Measurements from ENCODE around the gene HPSE2.

DNA sequence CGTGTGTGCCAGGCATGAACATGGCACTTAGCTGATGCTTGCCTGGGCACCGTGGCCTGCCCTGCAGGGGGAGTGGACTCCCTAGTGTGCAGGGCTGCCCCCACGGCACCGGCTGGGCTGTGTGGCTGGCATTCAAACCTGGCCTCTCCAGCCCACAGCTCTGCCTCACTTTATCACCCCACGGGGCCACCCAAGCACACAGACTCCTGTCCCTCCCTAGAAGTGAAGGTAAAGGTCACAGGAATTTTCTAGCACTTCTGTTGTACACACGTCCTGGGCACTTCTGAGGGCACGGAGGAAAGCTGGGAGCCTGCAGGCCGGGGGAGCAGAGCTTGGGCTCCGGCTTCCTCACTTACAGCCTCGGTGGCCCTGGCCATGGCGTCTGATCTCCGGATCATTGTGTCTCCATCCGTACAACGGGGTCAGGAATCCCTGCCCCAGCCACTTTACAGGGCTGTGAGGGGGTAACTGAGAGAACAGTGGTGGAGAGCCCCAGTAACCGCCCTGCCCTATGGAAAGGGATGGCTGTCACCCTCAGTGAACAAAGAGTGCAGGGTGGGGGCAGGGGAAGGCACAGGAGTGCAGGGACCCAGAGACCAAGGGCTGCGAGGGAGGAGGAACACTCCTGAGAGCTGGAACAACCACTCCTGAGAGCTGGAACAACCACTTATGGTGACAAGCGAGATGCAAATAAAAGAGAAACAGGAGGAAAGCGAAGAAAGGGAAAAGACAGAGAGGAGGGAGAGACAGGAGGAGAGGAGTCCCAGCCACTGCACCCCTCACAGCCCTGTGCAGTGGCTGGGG lies 816.8 kb downstream of the HPSE2 start:
- TF ChIP-seq, protein P1, sequence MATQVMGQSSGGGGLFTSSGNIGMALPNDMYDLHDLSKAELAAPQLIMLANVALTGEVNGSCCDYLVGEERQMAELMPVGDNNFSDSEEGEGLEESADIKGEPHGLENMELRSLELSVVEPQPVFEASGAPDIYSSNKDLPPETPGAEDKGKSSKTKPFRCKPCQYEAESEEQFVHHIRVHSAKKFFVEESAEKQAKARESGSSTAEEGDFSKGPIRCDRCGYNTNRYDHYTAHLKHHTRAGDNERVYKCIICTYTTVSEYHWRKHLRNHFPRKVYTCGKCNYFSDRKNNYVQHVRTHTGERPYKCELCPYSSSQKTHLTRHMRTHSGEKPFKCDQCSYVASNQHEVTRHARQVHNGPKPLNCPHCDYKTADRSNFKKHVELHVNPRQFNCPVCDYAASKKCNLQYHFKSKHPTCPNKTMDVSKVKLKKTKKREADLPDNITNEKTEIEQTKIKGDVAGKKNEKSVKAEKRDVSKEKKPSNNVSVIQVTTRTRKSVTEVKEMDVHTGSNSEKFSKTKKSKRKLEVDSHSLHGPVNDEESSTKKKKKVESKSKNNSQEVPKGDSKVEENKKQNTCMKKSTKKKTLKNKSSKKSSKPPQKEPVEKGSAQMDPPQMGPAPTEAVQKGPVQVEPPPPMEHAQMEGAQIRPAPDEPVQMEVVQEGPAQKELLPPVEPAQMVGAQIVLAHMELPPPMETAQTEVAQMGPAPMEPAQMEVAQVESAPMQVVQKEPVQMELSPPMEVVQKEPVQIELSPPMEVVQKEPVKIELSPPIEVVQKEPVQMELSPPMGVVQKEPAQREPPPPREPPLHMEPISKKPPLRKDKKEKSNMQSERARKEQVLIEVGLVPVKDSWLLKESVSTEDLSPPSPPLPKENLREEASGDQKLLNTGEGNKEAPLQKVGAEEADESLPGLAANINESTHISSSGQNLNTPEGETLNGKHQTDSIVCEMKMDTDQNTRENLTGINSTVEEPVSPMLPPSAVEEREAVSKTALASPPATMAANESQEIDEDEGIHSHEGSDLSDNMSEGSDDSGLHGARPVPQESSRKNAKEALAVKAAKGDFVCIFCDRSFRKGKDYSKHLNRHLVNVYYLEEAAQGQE (IDR thresholded peaks at IDR 0.05; ENCODE audit: insufficient read depth in 1 of 2, low read depth in 2 of 2, low read length in 1 of 2): no peak
- TF ChIP-seq, protein P2, sequence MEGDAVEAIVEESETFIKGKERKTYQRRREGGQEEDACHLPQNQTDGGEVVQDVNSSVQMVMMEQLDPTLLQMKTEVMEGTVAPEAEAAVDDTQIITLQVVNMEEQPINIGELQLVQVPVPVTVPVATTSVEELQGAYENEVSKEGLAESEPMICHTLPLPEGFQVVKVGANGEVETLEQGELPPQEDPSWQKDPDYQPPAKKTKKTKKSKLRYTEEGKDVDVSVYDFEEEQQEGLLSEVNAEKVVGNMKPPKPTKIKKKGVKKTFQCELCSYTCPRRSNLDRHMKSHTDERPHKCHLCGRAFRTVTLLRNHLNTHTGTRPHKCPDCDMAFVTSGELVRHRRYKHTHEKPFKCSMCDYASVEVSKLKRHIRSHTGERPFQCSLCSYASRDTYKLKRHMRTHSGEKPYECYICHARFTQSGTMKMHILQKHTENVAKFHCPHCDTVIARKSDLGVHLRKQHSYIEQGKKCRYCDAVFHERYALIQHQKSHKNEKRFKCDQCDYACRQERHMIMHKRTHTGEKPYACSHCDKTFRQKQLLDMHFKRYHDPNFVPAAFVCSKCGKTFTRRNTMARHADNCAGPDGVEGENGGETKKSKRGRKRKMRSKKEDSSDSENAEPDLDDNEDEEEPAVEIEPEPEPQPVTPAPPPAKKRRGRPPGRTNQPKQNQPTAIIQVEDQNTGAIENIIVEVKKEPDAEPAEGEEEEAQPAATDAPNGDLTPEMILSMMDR (IDR thresholded peaks at IDR 0.05): no peak
